Stimulated activated CD4-positive, alpha-beta T cell treated with anti-CD3 and anti-CD28 coated beads, Interleukin-12 subunit alpha, Interleukin-12 subunit beta, amount 100 ng/mL, for 48 hours (primary cell): ENCODE results near the gene HMG20B.
"Not testable (repeated sequence)": the region's sequence is repeated elsewhere in the genome, so short reads cannot be mapped to it uniquely, and the experiment has no call there.

Experiments used
- DNase-seq, 3 donors: peaks; one replicate each; pipeline ENCODE4 v3.0.0-alpha.2; 2020; ENCODE audit warnings: low read depth in 2 of 3, low spot score in 1 of 3

HMG20B gene

DNA sequence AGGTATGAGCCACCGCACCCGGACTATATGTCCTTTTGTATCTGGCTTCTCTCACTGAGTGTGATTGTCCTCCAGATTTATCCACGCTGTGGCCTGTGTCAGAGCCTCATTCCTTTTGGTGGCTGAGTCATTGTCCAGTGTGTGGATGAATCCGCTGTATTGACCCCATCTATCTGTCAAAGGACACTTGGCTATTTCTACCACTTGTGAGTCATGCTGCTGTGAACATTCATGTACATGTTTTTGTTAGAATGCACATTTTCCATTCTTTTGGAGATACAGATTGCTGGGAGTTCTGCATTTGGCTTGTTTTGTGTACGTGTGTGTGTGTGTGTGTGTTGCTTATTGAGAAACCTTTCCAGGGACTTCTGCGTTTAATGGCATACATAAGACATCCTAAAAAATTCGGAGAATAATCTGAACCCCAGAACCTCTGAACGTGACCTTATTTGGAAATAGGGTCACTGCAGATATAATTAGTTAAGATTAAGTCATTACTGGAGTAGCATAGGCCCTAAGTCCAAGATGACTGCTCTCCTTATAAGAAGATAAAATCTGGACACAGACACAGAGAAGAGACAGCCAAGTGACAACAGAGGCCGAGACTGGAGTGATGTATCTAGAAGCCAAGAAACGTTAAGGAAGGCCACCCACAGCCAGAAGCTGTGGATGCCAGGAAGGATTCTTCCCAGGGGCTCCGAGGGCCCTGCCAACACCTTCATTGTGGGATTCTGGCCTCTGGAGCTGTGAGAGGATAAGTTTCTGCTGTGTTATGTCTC is 7.6 kb downstream of the HMG20B start:
- no peak for DNase-seq

DNA sequence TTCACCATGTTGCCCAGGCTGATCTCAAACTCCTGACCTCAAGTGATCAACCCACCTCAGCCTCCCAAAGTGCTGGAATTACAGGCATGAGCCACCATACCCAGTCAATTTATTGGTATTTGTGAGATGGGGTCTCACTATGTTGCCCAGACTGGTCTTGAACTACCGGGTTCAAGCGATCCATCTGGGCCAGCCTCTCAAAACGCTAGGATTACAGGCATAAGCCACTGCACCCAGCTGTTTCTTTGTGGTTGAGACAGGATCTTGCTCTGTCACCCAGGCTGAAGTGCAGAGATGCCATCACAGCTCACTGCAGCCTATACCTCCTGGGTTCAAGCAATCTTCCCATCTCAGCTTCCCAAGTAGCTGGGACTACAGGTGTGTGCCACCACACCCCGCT is 9.0 kb downstream of the HMG20B start:
- DNase-seq, result not testable (repeated sequence)

DNA sequence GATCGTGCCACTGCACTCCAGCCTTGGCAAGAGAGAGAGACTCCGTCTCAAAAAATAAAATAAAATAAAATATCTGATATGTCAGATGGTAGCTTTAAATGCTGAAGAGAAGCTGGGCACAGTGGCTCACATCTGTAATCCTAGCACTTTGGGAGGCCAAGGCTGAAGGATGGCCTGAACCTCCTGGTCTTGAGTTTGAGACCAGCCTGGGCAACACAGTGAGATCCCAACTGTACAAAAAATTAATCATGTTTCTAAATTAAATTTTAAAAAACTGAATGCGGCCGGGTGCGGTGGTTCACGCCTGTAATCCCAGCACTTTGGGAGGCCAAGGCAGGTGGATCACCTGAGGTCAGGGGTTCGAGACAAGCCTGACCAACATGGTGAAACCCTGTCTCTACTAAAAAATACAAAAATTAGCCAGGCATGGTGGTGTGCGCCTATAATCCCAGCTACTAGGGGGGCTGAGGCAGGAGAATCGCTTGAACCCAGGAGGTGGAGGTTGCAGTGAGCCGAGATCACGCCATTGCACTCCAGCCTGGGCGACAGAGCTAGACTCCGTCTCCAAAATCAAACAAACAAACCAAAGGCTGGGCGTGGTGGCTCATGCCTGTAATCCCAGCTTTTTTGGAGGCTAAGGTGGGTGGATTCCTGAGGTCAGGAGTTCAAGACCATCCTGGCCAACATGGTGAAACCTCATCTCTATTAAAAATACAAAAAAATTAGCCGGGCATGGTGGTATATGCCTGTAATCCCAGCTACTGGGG is 11.5 kb downstream of the HMG20B start:
- not testable (repeated sequence) for DNase-seq

DNA sequence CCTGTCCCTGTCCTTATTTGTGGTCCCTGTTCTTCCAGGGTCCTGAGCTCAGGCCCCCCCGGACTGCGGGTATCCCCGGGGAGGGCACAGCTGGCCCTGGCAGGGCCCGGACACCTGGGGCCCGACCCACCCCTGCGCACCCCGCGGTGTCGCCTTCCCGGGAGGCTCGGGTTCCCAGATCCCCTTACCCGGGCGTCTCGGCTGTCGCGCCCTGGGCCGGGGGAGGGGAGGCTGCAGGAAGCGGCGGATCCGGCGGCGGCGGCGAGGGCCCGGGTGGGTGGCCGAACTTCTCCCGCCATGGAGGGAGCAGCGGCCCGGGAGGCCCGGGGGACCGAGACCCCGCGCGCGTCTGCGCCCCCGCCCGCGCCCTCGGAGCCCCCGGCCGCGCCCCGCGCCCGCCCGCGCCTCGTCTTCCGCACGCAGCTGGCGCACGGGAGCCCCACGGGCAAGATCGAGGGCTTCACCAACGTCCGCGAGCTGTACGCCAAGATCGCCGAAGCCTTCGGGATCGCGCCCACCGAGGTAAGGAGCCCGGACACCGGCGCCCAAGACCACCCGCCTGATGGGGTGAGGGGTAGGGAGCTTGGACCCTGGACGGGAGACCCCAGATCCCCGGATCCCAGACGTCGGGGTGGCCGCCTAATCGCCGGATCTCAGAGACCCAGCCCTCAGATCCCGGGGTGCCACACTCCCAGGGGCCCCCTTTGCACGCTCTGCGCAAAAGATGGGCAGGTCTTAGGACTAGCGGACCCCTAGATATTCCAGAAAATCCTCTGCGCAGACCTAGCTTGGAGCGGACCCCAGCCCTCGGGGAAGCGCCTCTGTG is 12.8 kb downstream of the HMG20B start, which contains the start of gene GIPC3:
Gene GIPC3, plus strand, starts transcription at position 178 of the 826 bp plus-strand sequence. Its CDS starts 120 bp downstream, at position 298.
- DNase-seq, result no peak

DNA sequence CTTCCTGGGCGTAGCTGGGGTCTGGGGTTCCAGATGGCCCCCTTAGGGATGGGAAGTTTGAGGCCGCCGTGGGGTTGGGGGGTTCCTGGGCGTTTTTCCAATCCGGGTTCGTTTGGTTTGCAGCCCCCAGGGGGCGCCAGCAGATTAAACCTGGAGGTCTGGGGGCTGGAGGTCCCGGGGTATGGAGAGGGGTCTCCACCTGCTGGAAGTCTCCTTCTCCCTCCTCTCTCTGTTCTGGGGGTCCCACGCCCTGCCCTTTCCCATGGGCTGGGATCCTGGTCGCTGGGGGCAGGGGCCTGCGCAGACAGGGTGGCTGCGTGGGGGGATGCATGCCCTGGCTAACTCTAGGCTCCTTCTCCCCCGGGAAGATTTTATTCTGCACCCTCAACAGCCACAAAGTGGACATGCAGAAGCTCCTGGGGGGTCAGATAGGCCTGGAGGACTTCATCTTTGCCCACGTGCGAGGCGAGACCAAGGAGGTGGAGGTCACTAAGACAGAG is 13.4 kb downstream of the HMG20B start:
- DNase-seq, result no peak

DNA sequence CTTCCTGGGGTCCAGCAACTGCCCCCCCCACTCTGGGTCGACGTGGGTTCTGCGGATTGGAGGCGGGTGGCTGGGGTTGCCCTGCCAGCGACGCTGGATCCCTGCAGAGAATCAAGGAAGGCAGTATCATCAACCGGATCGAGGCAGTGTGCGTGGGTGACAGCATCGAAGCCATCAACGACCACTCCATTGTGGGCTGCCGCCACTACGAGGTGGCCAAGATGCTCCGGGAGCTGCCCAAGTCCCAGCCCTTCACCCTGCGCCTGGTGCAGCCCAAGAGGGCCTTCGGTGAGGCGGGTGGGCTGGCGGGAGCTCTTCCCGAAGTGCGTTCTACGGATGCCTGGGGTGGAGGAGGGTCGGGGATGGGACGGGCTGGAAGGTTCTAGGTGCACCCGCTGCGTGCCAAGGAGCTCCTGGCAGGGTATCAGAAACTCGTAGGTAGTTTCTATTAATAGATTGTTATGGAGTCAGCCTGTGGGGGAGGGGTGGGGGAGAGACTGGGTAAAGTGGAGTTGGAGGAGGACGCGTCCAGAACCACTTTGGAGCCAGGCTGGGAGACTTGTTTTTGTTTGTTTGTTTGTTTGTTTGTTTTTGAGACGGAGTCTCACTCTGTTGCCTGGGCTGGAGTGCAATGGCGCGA is 14.1 kb downstream of the HMG20B start:
- DNase-seq, result no peak

DNA sequence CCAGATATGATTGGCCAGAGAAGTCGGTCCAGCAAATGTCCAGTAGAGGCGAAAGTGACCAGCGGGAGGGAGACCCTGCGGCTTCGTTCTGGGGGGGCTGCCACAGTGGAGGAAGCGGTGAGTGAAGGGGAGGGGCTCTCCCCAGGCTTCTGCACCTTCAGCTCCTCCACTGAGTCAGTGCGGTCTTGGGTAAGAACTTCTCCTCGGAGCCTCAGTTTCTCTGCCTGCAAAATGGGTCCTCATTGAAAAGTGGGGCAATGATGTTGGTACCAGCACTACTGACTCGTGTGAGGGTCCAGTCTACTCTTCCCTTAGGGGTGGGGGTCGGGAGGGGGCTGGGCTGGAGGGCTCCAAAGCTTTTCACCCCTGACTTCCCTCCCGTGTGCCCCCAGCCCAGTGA is 16.7 kb downstream of the HMG20B start:
- no peak for DNase-seq

DNA sequence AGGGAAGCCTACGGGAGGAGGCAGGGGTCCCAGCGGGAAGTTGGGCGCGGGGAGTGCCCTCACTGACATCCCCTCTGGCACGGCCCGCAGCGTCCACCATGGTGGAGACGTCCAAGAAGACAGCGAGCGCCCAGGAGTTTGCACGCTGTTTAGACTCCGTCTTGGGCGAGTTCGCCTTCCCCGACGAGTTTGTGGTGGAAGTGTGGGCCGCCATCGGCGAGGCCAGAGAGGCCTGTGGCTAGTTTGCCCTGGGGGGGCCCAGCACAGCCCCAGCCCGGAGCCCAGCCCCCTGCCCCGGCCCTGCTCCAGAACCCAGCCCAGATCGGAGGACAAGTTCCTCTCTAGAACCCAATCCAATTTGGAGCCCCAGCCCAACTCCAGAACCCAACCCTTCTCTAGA is 17.2 kb downstream of the HMG20B start:
- DNase-seq, result no peak

DNA sequence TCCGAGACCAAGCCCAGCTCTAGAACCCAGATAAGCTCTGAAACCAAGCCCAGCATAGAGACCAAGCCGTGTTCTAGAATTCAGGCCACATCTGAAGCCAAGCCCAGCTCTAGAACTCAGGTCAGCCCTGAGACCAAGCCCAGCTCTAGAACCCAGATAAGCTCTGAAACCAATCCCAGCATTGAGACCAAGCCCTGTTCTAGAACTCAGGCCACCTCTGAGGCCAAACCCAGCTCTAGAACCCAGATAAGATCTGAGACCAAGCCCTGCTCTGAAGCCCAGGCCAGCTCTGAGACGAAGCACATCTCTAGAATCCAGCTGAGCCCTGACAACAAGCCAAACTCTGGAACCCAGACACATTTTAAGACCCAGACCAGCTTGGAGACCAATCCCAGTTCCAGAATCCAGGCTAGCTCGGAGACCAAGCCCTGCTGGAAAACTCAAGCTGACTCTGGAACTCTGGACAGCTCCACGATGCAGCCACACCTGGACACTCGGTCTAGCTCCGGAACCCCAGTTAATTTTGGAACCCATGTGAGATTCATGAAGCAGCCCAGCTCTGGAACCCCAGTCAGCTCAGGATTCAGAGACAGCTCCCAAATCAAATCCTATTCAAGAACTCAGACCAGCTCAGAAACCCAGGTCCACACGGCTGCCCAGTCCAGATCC is 18.4 kb downstream of the HMG20B start:
- DNase-seq, result no peak

DNA sequence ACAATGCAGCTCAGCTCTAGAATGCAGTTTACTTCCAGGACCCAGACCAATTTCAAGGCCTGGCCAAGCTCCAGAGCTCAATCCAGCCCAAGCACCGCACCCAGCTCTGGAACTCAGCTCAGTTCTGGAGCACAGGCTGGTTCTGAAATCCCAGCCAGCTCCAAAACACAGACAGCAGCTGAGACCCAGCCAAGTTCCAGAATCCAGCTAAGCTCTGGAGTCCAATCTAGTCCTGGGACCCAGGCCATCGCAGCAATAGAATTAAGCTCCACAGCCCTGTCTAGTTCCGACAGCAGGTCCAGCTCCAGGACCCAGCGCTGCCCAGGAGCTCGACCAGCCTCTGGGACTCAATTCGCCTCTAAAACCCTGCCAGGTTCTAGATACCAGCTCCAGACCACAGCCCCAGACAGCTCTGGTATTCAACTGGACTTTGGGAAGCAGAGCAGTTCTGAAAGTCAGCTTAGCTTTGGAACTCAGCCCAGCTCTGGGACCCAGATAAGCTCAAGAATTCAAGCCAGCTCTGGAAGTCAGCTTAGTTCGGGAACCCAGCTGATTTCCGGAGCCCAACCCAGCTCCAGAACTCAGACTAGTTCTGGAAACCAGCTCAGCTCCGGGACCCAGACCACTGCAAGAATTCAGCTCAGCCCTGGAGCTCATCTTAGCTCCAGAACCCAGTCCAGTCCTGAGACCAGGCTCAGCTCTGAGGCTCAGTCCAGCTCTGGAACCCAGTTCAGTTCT is 19.3 kb downstream of the HMG20B start:
- no peak for DNase-seq

DNA sequence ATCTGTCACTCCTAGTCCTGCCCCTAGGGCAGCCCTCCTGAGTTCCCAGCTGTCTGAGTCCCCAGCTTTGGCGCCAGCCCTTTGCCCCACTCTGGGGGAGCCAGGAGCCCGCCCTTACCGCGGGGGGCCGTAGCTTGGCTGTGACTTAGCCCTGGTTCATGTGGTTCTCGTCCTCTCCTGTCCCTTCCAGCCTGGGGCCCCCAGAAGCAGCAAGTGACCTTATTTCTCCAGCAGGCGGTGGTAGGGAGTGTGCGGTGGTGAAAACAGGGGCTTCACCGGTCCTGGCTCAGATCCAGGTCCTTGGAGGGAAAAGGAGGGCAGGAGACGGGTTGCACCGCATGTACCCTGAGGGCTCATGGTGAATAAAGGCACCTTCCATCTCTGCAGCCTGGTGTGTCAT is 20.4 kb downstream of the HMG20B start:
- no peak for DNase-seq

DNA sequence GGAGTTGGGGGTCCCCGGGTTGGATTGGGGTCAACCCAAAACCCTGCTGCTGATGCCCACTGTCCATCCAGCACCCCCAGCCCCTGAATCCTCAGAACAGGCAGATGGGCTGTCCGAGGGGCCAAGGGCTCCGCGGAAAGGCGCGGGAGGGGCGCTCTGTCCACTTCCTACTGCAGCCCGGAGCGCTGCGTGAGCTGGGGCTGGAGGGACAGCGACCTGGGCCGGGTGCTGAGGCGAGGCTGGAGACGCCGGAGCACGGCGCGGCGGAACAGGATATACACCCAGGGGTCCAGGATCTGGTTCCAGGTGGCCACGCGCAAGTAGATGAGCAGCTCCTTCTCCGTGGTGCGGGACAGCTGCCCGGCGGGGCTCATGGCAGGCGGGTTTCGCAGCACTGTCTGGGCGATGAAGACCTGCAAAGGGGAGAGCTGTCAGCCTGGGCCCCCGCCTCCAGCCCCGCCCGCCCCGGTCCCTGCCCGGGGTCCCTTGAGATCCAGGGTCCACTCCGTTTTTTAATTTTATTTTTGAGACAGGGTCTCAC is 22.8 kb downstream of the HMG20B start:
- no peak for DNase-seq

DNA sequence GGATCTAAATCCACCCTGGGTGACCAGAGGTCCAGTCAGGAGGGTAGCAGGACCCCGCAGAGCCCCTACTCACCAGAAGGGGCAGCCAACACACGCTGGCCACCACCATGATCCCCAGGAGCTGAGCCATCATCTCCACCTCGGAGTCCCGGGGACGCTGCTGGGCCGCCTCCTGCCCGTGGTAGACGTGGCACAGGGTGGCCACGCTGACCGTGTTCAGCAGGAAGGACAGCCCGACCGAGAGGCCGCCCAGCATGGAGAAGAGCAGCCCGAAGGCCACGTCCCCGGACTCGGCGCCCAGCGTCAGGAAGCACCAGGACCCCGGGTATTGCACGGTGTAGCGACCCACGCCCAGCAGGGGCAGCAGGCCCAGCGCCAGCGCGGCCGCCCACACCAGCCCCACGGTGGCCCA is 27.0 kb downstream of the HMG20B start:
- no peak for DNase-seq

DNA sequence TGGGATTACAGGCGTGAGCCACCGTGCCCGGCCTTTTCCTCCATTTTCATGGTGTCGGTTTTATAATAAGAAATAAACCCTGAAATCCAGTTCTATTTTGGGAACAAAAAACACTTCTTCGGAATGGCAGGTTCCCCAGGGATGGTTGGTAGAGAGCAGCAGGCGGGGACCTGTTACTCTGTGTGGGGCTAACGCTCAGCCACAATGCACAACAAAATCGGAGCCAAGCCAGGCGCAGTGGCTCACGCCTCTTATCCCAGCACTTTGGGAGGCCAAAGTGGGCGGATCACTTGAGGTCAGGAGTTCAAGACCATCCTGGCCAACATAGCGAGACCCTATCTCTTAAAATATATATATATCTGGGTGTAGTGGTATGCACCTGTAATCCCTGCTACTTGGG is 28.3 kb downstream of the HMG20B start:
- no peak for DNase-seq

DNA sequence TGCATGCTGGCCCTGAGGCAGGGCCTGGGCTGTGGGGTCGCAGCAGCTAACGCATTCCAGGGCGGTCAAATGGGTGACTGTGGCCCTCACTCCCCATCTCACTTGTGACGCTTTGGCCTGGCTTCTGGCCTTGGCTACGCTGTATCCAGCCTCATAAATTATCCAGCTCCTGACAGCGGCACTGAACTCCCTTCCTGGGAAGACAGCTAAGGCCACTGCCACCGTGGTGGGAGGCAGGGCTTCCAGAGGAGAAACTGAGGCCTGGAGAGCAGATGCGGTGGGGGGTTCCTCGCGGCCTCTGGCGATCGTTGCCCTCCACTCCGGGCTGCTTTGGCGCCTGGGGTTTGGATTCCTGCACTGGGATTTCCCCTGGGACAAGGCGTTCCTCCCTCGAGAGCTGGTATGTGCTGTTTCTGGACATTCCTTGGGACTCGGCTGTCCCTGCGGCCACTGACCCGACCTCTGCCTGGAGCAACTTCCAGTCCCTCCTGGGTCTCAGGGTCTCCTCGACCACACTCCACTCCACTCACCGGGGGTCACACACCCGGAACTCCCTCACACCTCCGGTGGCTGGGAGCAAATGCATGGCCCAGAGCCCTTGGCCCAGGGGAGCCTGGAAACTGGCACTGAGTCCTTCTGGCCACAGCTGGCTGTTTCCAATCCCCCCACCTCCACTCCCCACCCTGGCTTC is 30.5 kb downstream of the HMG20B start:
- DNase-seq, result no peak

DNA sequence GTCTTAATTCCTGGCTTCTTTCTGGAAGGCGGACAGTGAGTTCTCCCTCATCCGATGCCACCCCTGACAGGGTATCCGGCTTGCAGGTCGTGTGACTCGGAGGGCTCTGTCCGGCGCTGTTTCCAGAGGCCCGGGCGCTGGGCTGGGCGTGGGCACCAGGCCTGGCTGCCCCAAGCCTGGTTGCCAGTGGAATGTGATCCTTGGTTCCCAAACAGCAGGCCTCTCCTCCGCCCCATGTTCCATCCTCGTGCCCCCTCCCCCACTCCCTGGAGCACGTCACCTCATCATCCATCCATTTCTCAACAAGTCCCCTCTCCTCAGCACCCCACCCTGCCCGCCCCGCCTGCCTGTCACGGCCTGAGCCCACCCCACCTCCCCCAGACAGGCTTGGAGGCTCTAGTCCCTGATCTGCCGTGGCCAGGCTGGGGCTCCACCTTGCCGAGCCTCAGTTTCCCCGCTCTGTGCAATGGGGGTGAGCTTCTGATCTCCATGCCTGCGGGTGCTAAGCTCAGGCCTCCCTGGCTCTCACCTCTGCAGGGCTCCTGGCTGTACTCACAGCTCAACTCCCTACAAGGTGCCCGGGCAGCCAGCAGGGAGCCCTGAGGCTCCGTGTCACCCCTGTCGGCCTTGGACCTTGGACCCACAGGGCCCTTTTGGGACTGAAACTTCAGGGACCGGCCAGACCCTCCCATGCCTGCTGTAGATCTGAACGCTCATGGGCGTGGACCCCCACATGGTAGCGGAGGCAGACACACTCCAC is 31.7 kb downstream of the HMG20B start:
- DNase-seq, result no peak

DNA sequence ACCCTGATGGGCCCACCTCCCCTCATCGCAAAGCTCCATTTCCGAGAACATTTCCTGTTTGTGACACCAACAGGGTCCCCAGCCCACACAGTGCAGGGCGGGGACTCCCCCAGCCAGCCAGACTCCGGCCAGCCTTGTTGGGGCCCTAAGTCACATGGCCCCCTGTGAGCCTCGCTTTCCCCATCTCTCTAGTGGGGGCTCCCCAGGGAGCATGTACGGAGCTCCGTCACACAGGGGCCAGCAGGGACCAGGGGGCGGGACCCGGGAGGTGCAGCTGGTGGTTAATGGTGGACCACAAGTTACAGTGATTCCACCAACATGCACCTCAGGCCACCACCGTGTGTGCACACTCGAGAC is 32.2 kb downstream of the HMG20B start:
- no peak for DNase-seq

DNA sequence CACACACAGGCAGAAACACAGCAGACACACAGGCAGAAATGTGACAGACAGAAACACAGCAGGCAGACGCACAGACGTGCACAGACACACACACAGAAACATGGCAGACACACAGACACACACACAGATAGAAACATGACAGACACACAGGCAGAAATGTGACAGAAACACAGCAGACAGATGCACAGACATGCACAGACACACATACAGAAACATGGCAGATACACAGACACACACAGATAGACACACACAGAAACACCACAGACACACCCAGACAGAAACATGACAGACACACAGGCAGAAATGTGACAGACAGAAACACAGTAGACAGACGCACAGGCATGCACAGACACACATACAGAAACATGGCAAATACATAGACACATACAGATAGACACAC is 32.6 kb downstream of the HMG20B start:
- DNase-seq, result no peak
